Ammon's horn (tissue), 1 donor: Measurements from ENCODE around the gene IL18BP.

ENCODE experiments used
- DNase-seq: peaks from one replicate; pipeline ENCODE4 v3.0.0-alpha.2; 2016; ENCODE audit warnings: low spot score

IL18BP gene

DNA sequence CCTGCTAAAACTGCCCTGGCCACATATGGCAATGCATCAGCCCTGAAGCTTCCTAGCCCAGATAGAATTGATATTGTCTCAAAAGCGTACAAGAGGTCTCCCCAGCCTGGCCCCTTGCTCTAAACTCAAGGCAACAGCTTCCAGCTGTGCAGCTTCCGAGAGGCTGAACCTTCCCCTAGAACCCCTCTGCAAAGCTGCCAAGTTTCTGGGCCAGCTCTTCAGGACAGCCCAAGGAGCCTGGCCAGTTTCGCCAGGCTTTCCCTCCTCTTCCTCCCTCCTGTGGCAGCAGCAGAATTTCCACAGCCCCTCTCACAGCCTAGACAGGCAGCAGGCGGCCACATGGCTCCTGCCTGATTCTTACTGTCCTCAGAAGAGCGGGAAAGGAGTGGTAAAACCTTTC lies 47.1 kb downstream of the IL18BP start:
- peak; percentile 26 for DNase-seq

DNA sequence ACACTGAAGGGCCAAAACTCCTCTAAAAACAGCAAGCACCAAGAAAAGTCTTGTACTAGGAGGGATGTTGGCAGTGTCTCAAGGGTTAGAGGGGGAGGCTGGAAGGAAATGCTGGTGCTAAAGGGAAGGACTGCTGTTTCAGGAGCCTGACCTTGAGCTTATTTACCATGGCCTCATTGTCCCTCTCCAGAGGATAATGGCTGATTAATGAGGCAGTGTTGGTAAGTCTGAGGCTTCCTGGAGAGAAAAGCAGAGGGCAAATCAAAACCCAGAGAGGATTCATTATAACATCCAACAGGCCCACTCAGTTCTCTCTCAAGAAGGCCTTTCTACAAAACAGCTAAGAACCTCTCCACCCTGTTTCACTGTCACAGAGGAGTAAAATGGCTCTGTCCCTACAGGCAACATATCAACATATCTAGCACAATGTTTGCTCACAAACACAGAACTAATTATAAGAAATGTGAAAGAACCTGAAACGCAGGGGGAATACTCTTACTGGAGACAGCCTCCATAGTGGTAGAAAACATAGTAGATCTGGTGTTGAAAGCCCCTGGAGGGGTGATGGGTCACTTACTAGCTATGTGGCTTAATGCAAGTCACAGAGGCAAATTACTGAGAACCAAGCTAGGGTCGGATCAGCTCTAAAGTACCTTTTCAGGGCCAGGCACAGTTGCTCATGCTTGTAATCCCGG lies 50.2 kb downstream of the IL18BP start:
- DNase-seq = peak; percentile 51
